ENCODE measurements around the gene NACC2.

Gene NACC2

GRCh38 chr9:136056546-136057235 lies 38.4 kb downstream of the NACC2 start:
- TF ChIP-seq CTCF (IDR thresholded peaks at IDR 0.05; ENCODE audit: low read depth, low read length), result no peak
- no peak for DNase-seq (ENCODE audit: extremely low read depth, low read depth)

GRCh38 chr9:136055715-136056545 lies 39.2 kb downstream of the NACC2 start:
- no peak for TF ChIP-seq CTCF (IDR thresholded peaks at IDR 0.05; ENCODE audit: low read depth, low read length)
- DNase-seq (ENCODE audit: extremely low read depth, low read depth), result no peak

DNA sequence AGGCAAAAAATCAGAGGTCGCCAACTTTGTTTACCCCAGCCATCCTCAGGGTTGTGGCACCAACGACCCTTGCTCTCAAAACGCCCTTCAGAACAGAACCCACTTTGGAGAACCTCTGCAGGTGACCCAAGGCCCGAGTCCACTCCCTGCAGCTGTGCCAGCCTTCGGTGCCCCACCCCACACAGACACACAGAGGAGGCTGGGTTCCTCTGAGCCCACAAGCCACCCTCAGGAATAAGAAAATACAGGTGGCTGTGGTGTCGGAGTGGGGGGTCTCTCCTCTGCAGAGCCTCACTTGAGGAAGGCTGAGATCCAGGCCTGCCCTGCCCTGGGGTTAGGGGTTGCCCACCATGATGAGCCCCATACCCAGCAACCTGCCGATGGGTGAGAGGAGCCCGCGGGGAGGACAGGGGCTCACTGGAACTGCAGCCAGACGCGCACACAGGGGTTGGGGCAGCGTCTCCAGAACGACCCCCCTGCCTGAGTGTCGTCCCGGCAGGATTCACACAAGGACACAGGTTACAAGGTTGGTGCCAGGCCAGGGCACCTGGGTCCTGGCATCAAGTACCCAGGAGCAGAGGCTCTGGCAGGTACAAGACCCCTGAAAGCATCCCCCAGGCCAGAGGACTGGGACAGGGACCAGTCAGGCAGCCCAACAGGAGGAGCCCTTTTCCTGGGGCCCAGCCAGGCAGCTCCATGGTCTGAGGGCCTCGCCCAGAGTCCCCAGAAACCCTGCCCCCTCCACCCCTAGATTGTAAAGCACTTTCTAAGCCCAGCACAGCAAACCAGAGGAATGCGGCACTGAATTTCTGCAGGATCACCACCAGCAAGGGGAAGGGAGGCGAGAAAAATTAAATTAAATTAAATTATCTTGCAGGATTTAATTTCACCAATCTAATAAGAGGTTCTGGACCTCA lies 40.0 kb downstream of the NACC2 start:
- no peak for TF ChIP-seq CTCF (IDR thresholded peaks at IDR 0.05; ENCODE audit: low read depth, low read length)
- DNase-seq (ENCODE audit: extremely low read depth, low read depth), result no peak

DNA sequence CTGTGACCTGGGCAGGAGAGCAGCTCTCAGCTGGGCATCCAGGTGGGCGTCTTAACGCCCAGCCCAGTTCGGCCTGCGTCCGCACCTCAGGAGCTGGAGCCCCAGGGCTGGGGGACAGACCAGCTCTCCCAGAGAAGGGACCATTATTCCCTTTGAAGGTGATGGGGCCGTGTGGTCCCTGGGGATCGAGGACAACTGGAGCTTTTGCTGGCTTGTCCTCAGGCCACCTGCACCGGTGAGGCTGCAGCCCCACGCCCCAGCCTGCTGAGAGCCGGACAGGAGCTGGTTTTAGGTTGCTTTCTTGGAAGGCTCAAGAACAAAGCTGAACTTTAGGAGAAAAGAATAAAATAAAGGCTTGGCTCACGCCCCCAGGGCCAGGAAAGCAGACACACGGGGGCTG lies 40.9 kb downstream of the NACC2 start:
- DNase-seq (ENCODE audit: extremely low read depth, low read depth), result no peak
- TF ChIP-seq CTCF (IDR thresholded peaks at IDR 0.05; ENCODE audit: low read depth, low read length), result no peak

GRCh38 chr9:136053757-136054142 lies 41.3 kb downstream of the NACC2 start:
- no peak for DNase-seq (ENCODE audit: extremely low read depth, low read depth)
- TF ChIP-seq CTCF (IDR thresholded peaks at IDR 0.05; ENCODE audit: low read depth, low read length), result no peak

- TF ChIP-seq CTCF (IDR thresholded peaks at IDR 0.05; ENCODE audit: low read depth, low read length), result no peak
- DNase-seq (ENCODE audit: extremely low read depth, low read depth), result no peak
Measured at GRCh38 chr9:136052991-136053756, 41.9 kb downstream of the NACC2 start.
